ENCODE measurements around the gene KCNT2.

DNA sequence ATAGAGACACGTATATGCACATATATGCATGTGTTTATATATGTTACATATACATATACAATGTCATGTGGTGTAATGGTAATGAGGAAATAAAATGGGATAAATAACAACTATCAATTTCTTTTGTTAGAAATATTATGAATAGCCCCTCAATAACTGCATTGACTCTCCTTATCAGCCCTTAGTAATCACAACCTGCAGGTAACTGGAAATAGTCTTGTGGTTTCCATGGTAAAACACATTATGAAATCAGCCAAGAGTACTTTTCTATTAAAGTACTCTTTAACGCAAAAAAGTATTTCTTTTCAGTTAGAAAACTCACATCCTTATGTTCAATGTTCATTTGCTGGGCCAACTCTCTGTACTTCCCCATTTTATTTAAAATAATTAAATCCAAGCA is 105.8 kb downstream of the KCNT2 start:
- no peak for TF ChIP-seq CTCF (IDR thresholded peaks at IDR 0.05; ENCODE audit: low read depth, low read length)
- no peak for TF ChIP-seq EZH2phosphoT487 (IDR thresholded peaks at IDR 0.05; ENCODE audit: low read depth)

All from OCI-LY3 (cell line).